ENCODE measurements around the gene GRB7.

Gene GRB7

GRCh38 chr17:39769974-39770587, 32.3 kb downstream of the GRB7 start:
- Mint-ChIP-seq H3K36me3 (ENCODE audit: insufficient read depth) (peaks cover 99% of the 10 kb centered on the region), H3K4me1 (ENCODE audit: low read depth in 2 of 2) (peaks cover 83 to 99% of the 10 kb centered on the region in 2 donors), H3K27me3 (no peaks in the 10 kb centered on the region), H3K27ac (peak overlapping the region; percentile 88 to 97), H3K4me3 (peak overlapping the region; percentile 92), H3K9me3 (no peaks in the 10 kb centered on the region)
- DNase-seq (peak; percentile 46 to 55 (median 50)), ATAC-seq (replicated peaks) (peak; percentile 71)

- Mint-ChIP-seq H3K9me3 (no peaks in the 10 kb centered on the region), H3K36me3 (ENCODE audit: insufficient read depth) (peaks cover 90% of the 10 kb centered on the region), H3K4me1 (ENCODE audit: low read depth in 2 of 2) (peaks cover 69 to 88% of the 10 kb centered on the region in 2 donors), H3K27ac (peak overlapping the region; percentile 88 to 97), H3K4me3 (peak overlapping the region; percentile 92), H3K27me3 (no peaks in the 10 kb centered on the region)
- DNase-seq (no peak), ATAC-seq (replicated peaks) (no peak)
Measured at GRCh38 chr17:39772415-39772814, 34.7 kb downstream of the GRB7 start.

GRCh38 chr17:39772987-39773934, 35.5 kb downstream of the GRB7 start:
- peak overlapping the region; percentile 92 for H3K4me3 Mint-ChIP-seq
- peaks cover 68 to 82% of the 10 kb centered on the region in 2 donors for H3K4me1 Mint-ChIP-seq (ENCODE audit: low read depth in 2 of 2)
- H3K36me3 Mint-ChIP-seq (ENCODE audit: insufficient read depth): peaks cover 81% of the 10 kb centered on the region
- no peaks in the 10 kb centered on the region for H3K9me3 Mint-ChIP-seq
- H3K27ac Mint-ChIP-seq: peak overlapping the region; percentile 88 to 97
- no peaks in the 10 kb centered on the region for H3K27me3 Mint-ChIP-seq
- peak; percentile 35 for ATAC-seq (replicated peaks)
- DNase-seq: no peak

- Mint-ChIP-seq H3K27ac (peak overlapping the region; percentile 88 to 97), H3K4me3 (peak overlapping the region; percentile 92), H3K36me3 (ENCODE audit: insufficient read depth) (peaks cover 77% of the 10 kb centered on the region), H3K9me3 (no peaks in the 10 kb centered on the region), H3K4me1 (ENCODE audit: low read depth in 2 of 2) (peaks cover 66 to 76% of the 10 kb centered on the region in 2 donors), H3K27me3 (no peaks in the 10 kb centered on the region)
- ATAC-seq (replicated peaks) (no peak), DNase-seq (no peak)
Measured at GRCh38 chr17:39774047-39774446, 36.3 kb downstream of the GRB7 start.

DNA sequence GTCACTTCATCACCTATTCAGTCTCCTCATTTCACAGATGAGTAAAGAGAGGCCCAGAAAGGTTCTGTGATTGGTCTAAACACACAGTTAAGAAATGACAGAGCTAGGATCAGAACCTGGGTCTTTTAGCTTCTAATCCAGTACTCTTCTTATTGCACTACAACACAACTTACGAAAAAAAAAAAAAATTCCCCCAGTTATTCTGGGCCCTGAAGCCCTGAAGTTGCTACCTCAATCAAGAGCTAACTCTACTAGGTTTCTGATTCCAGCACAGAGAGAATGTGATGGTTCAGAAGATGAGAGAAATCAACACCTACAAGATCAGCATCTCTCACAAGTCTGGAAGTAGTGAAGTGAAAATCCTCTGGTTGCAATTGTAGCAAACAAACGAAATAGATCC, 37.3 kb downstream of the GRB7 start:
- Mint-ChIP-seq H3K27me3 (no peaks in the 10 kb centered on the region), H3K4me1 (ENCODE audit: low read depth in 2 of 2) (peaks cover 59 to 72% of the 10 kb centered on the region in 2 donors), H3K36me3 (ENCODE audit: insufficient read depth) (peaks cover 74% of the 10 kb centered on the region), H3K4me3 (peak overlapping the region; percentile 92), H3K27ac (peak overlapping the region; percentile 88 to 97), H3K9me3 (no peaks in the 10 kb centered on the region)
- DNase-seq (no peak), ATAC-seq (replicated peaks) (no peak)

DNA sequence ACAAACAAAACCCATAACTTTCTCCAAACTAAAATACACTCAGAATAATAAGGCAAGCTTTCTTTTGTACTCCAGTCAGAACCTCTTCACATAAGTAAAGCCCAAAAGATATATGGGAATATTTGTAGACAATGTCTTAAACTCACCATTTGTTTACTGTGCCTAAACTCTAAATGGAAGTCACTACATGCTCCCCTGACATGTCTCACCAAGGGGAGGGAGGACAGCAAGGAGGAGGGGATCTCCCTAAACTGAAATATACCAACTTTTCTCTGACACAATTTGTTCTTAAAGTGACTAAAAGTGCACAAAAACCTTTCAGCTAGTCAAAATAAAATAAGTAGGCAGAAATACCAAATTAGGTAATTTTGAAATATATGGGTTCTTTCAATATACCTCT, 38.5 kb downstream of the GRB7 start:
- Mint-ChIP-seq H3K4me3 (peak overlapping the region; percentile 92), H3K27ac (peak overlapping the region; percentile 88 to 97), H3K9me3 (no peaks in the 10 kb centered on the region), H3K4me1 (ENCODE audit: low read depth in 2 of 2) (peaks cover 54 to 68% of the 10 kb centered on the region in 2 donors), H3K36me3 (ENCODE audit: insufficient read depth) (peaks cover 66% of the 10 kb centered on the region), H3K27me3 (no peaks in the 10 kb centered on the region)
- peak; percentile 21 for ATAC-seq (replicated peaks)
- DNase-seq: no peak

DNA sequence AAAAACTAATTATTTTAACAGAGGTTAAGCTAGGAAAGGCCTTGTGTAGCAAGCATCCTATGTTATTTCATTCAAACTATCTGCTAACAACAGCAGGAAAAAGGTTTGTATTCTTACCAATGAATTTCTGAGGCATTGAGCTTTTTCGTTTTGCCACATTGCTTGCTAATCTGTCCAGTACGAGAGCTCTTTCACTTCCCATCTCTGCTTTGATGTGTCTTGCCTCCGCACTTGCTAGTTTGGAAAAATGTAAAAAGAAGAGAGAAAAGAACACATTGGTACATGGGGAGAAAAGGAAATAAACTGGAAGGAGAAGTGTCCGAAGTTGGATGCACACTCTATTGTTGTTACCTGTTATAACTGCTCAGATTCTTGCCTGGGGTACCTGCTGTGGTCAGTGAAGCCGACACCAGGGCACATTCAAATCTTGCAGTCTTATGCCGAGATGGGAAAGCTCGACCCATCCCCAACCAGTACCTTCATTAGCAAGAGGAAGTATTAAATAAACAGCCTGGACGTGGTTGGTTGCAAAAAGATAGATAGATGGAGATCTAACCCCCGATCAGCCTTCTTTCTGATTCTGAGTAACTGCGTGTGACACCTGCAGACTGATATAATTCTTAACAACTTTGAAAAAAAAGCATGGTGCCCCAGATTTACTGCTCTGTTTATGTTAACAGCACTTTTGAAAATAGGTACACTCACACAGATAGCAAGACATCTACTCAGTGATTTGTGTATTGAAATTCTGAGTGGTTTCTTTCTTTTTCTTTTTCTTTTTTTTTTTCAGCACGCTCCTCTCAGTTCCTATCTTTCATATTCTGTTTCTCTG, 40.0 kb downstream of the GRB7 start:
- Mint-ChIP-seq H3K9me3 (no peaks in the 10 kb centered on the region), H3K27me3 (no peaks in the 10 kb centered on the region), H3K4me3 (peak overlapping the region; percentile 92), H3K27ac (peak overlapping the region; percentile 88 to 97), H3K4me1 (ENCODE audit: low read depth in 2 of 2) (peaks cover 56 to 68% of the 10 kb centered on the region in 2 donors), H3K36me3 (ENCODE audit: insufficient read depth) (peaks cover 52% of the 10 kb centered on the region)
- no peak for DNase-seq
- peak; percentile 52 for ATAC-seq (replicated peaks)

DNA sequence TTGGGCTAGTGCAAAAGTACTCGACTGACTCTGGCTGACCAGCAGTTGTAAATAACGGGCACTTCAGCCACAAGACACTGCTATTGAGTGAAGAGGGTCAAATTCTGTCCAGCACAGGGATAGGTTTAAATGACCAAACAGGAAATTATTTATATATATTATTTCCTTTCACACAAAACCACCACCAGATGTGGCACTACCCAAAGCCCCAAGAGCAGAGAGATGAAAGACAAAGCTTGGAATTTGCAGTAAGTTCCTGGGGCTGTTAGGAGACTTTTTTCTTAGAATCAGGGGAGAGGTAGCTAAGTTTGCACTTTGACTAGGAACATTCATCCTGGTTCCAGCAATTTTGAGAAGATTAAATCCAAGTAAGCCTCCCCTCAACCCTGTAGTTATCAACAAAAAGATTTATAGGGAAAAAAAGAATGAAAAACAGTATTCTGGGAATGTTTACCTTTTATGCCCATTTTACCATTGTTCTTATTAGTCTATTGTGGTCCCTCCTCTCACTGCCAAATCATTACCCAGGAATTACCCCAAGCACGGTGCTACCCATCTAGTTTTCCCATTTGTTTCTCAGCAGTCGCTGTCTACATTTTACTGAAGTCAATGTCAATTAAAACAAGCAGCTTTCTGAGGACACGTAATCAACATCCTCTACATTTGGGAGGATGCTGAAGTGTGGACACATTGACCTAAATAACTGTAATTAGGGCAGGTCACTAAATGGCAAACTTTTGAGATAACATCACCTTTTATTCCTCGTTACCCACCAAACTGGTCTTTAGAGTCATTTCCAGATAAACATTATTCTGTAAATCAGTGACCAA, 43.5 kb downstream of the GRB7 start:
- Mint-ChIP-seq H3K27ac (peak overlapping the region; percentile 93 to 97), H3K27me3 (no peaks in the 10 kb centered on the region), H3K36me3 (ENCODE audit: insufficient read depth) (peaks cover 46% of the 10 kb centered on the region), H3K4me1 (ENCODE audit: low read depth in 2 of 2) (peaks cover 45 to 58% of the 10 kb centered on the region in 2 donors), H3K4me3 (peak overlapping the region; percentile 31 to 57), H3K9me3 (no peaks in the 10 kb centered on the region)
- no peak for DNase-seq
- ATAC-seq (replicated peaks): no peak

- Mint-ChIP-seq H3K27me3 (no peaks in the 10 kb centered on the region), H3K4me3 (peak overlapping the region; percentile 31 to 57), H3K4me1 (ENCODE audit: low read depth in 2 of 2) (peaks cover 42 to 54% of the 10 kb centered on the region in 2 donors), H3K36me3 (ENCODE audit: insufficient read depth) (peaks cover 47% of the 10 kb centered on the region), H3K27ac (peak overlapping the region; percentile 93 to 97), H3K9me3 (no peaks in the 10 kb centered on the region)
- DNase-seq: no peak
- ATAC-seq (replicated peaks): no peak
Measured at GRCh38 chr17:39781861-39782213, 44.1 kb downstream of the GRB7 start.

GRCh38 chr17:39782481-39782880, 44.7 kb downstream of the GRB7 start:
- Mint-ChIP-seq H3K9me3 (no peaks in the 10 kb centered on the region), H3K4me1 (ENCODE audit: low read depth in 2 of 2) (peaks cover 42 to 60% of the 10 kb centered on the region in 2 donors), H3K27ac (peak overlapping the region; percentile 93 to 97)

DNA sequence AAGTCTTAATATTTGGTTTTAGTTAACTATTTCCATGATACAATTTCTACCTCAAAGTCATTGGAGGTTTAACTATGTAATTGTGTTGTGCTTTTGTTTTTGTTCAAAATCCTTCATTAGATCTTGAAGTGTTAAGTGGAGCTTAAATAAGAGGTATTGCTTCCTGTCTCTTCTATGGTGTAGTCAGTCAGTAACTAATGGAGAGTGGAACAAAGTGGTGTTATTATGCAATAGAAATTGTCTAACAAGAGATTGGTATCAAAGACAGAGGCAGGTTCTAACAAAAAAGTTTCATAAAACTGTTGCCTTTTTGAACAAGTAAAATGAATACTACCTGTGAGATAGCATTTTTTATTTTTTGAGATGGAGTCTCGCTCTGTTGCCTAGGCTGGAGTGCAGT, 45.2 kb downstream of the GRB7 start:
- Mint-ChIP-seq H3K27me3 (no peaks in the 10 kb centered on the region), H3K36me3 (ENCODE audit: insufficient read depth) (peaks cover 58% of the 10 kb centered on the region), H3K27ac (peak overlapping the region; percentile 93 to 97), H3K4me3 (peak overlapping the region; percentile 7 to 57), H3K4me1 (ENCODE audit: low read depth in 2 of 2) (peaks cover 40 to 65% of the 10 kb centered on the region in 2 donors), H3K9me3 (no peaks in the 10 kb centered on the region)
- DNase-seq (no peak), ATAC-seq (replicated peaks) (no peak)

More at GRCh38 chr17:39782481-39782880, 44.7 kb downstream of the GRB7 start:
- DNase-seq (no peak), ATAC-seq (replicated peaks) (no peak)
- Mint-ChIP-seq H3K27me3 (no peaks in the 10 kb centered on the region), H3K4me3 (peak overlapping the region; percentile 31 to 57), H3K36me3 (ENCODE audit: insufficient read depth) (peaks cover 53% of the 10 kb centered on the region)

- no peak overlapping the region for H3K4me3 Mint-ChIP-seq
Measured at GRCh38 chr17:39787041-39787440, 49.3 kb downstream of the GRB7 start.

More at GRCh38 chr17:39787041-39787440, 49.3 kb downstream of the GRB7 start:
- H3K4me1 Mint-ChIP-seq (ENCODE audit: low read depth in 2 of 2): peaks cover 26 to 50% of the 10 kb centered on the region in 2 donors
- peak overlapping the region in 1 of 2 donors; percentile 87 for H3K27ac Mint-ChIP-seq
- H3K9me3 Mint-ChIP-seq: no peaks in the 10 kb centered on the region
- no peaks in the 10 kb centered on the region for H3K27me3 Mint-ChIP-seq
- DNase-seq (no peak), ATAC-seq (replicated peaks) (no peak)
- H3K36me3 Mint-ChIP-seq (ENCODE audit: insufficient read depth): peaks cover 82% of the 10 kb centered on the region
